Esophagus muscularis mucosa (tissue), 4 donors: ENCODE results near the gene SOD1. TPM values are rescaled to one million over a fixed set of nuclear protein-coding genes. Genes with fewer than 3 reads are reported as not detected.
A peak's percentile ranks its signal among the peaks of the same experiment; 100 is the strongest.

Experiments used
- DNase-seq: peaks from one replicate; pipeline ENCODE4 v3.0.0-alpha.2; 2017; ENCODE audit errors: extremely low spot score
- H3K27ac ChIP-seq, 4 donors: fragments of 200-600 bp; sonication (generic); replicated peaks in 1 of 4; 1 replicate in 3 of 4; 2 replicates in 1 of 4; pipeline ENCODE4 v1.5.1; 2016 to 2019; ENCODE audit warnings: mild to moderate bottlenecking in 1 of 4
- H3K27me3 ChIP-seq, 4 donors: fragments of 200-600 bp; sonication (generic); one replicate each; pipeline versions ENCODE4 v1.5.1 to v1.6.0; 2016 to 2019
- H3K36me3 ChIP-seq, 4 donors: fragments of 200-600 bp; sonication (generic); one replicate each; pipeline ENCODE4 v1.5.1; 2016 to 2019
- H3K4me1 ChIP-seq, 4 donors: fragments of 200-600 bp; sonication (generic); one replicate each; pipeline ENCODE4 v1.5.1; 2016 to 2019
- H3K4me3 ChIP-seq, 4 donors: fragments of 200-600 bp; sonication (generic); 1 replicate in 2 of 4; 2 replicates in 2 of 4; pipeline ENCODE4 v1.5.1; 2016 to 2019; ENCODE audit warnings: mild to moderate bottlenecking in 4 of 4, moderate library complexity in 1 of 4
- H3K9me3 ChIP-seq, 4 donors: fragments of 200-600 bp; sonication (generic); 1 replicate in 3 of 4; 2 replicates in 1 of 4; pipeline ENCODE4 v1.5.1; 2016 to 2019
- EP300 ChIP-seq: sonication (generic); formaldehyde crosslinking; IDR thresholded peaks from one replicate; pipeline ENCODE4 v1.6.1; 2017; ENCODE audit warnings: antibody characterized with exemption
- POLR2A ChIP-seq: fragments of 450-650 bp; IDR thresholded peaks from one replicate; pipeline ENCODE4 v1.6.1; 2017; ENCODE audit warnings: antibody characterized with exemption, moderate library complexity, mild to moderate bottlenecking, low read depth
- POLR2AphosphoS5 ChIP-seq, 2 donors: sonication (generic); formaldehyde crosslinking; IDR thresholded peaks; one replicate each; pipeline ENCODE4 v1.6.1; 2017; ENCODE audit warnings: antibody characterized with exemption in 2 of 2
- WGBS: methylation state at CpG from one replicate; pipeline ENCODE4 v1.1.5; 2018; 5-methylcytosine and 5-hydroxymethylcytosine counted together
- intact Hi-C: fragments of 100-400 bp; cut with DNase I; formaldehyde crosslinking; loops from one replicate; pipeline ENCODE4 v1.15.1; 2023
- total RNA-seq, 4 donors: library from RNA; depleted of rRNA; stranded (reverse); fragments of >200 nt; gene quantifications; one replicate each; pipeline versions ENCODE4 v1.1.0 to v1.2.1, GENCODE V29; 2016
- TF ChIP-seq, protein P1 (sequence below), 3 experiments: fragments of 200-600 bp in 2 of 3; fragments of 450-650 bp in 1 of 3; sonication (generic) in 2 of 3; IDR thresholded peaks; one replicate each; pipeline ENCODE4 v1.5.1; 2017 to 2019; ENCODE audit warnings: antibody characterized with exemption in 3 of 3, mild to moderate bottlenecking in 2 of 3, moderate library complexity in 1 of 3

SOD1 gene
- total RNA-seq, 4 donors from 2014 or later = 185 to 258 (median 222) TPM

DNA sequence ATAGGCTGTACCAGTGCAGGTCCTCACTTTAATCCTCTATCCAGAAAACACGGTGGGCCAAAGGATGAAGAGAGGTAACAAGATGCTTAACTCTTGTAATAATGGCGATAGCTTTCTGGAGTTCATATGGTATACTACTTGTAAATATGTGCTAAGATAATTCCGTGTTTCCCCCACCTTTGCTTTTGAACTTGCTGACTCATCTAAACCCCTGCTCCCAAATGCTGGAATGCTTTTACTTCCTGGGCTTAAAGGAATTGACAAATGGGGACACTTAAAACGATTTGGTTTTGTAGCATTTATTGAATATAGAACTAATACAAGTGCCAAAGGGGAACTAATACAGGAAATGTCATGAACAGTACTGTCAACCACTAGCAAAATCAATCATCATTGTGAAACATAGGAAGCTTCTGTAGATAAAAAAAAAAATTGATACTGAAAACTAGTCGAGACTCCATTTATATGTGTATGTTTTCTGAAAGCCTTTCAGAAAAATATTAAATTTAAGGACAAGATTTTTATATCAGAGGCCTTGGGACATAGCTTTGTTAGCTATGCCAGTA lies 7.0 kb downstream of the SOD1 start:
- TF ChIP-seq, protein P1, sequence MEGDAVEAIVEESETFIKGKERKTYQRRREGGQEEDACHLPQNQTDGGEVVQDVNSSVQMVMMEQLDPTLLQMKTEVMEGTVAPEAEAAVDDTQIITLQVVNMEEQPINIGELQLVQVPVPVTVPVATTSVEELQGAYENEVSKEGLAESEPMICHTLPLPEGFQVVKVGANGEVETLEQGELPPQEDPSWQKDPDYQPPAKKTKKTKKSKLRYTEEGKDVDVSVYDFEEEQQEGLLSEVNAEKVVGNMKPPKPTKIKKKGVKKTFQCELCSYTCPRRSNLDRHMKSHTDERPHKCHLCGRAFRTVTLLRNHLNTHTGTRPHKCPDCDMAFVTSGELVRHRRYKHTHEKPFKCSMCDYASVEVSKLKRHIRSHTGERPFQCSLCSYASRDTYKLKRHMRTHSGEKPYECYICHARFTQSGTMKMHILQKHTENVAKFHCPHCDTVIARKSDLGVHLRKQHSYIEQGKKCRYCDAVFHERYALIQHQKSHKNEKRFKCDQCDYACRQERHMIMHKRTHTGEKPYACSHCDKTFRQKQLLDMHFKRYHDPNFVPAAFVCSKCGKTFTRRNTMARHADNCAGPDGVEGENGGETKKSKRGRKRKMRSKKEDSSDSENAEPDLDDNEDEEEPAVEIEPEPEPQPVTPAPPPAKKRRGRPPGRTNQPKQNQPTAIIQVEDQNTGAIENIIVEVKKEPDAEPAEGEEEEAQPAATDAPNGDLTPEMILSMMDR (IDR thresholded peaks at IDR 0.05) = no peak
- no peak for TF ChIP-seq EP300
- TF ChIP-seq POLR2A = no peak
- no peak for TF ChIP-seq POLR2AphosphoS5 (IDR thresholded peaks at IDR 0.05)
- no peaks in the 10 kb centered on the region for H3K27me3 ChIP-seq
- peak overlapping the region in 1 of 4 donors; percentile 10 for H3K27ac ChIP-seq
- intact Hi-C loops = loop anchor here (10.0 kb wide), 1 partner anchor 608 kb away; the partner anchor contains the start of gene MIS18A
- DNase-seq = no peak
- no peak overlapping the region for H3K4me3 ChIP-seq
- peaks cover 29 to 49% (median 42%) of the 10 kb centered on the region in 4 donors for H3K4me1 ChIP-seq
- H3K9me3 ChIP-seq = no peaks in the 10 kb centered on the region
- peaks cover 37 to 80% (median 59%) of the 10 kb centered on the region in 4 donors for H3K36me3 ChIP-seq
- WGBS = 71% methylated on average over 5 of the region's 5 CpGs

DNA sequence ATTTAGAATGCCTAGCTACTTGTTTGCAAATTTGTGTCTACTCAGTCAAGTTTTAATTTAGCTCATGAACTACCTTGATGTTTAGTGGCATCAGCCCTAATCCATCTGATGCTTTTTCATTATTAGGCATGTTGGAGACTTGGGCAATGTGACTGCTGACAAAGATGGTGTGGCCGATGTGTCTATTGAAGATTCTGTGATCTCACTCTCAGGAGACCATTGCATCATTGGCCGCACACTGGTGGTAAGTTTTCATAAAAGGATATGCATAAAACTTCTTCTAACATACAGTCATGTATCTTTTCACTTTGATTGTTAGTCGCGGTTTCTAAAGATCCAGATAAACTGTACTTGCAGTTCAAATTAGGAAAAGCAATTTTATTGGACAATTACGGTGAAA lies 7.6 kb downstream of the SOD1 start:
- H3K4me1 ChIP-seq = peaks cover 24 to 43% (median 36%) of the 10 kb centered on the region in 4 donors
- peaks cover 37 to 84% (median 63%) of the 10 kb centered on the region in 4 donors for H3K36me3 ChIP-seq
- H3K27ac ChIP-seq = peak overlapping the region in 1 of 4 donors; percentile 8
- no peaks in the 10 kb centered on the region for H3K27me3 ChIP-seq
- H3K4me3 ChIP-seq = no peak overlapping the region
- intact Hi-C loops = loop anchor here (10.0 kb wide), 1 partner anchor 608 kb away; the partner anchor contains the start of gene MIS18A
- no peak for TF ChIP-seq EP300
- TF ChIP-seq POLR2AphosphoS5 (IDR thresholded peaks at IDR 0.05) = no peak
- TF ChIP-seq, protein P1 (IDR thresholded peaks at IDR 0.05) = no peak
- no peak for TF ChIP-seq POLR2A
- DNase-seq = no peak
- H3K9me3 ChIP-seq = no peaks in the 10 kb centered on the region
- WGBS = 89% methylated on average over 5 of the region's 5 CpGs

DNA sequence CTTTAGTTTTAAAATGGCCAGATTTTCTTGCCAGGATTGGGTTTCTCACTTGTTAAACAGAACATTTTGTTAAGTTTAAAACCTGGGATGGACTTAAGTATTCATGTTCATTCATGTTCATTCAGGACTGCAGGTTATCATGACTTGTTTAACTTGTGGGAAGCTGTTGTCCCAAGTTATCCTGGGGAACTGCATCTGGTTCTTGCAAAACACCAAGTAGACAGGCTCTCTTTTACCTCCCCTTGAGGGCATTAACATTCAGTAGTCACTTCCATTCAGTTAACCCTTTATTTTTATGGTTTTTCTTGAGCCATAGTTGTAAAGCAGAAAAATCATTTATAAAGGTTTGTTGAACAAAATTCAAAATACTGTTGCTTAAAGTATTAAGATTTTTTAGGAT lies 8.1 kb downstream of the SOD1 start:
- TF ChIP-seq POLR2A = no peak
- TF ChIP-seq EP300 = no peak
- TF ChIP-seq, protein P1 (IDR thresholded peaks at IDR 0.05) = no peak
- no peak for TF ChIP-seq POLR2AphosphoS5 (IDR thresholded peaks at IDR 0.05)
- peaks cover 21 to 38% (median 31%) of the 10 kb centered on the region in 4 donors for H3K4me1 ChIP-seq
- H3K27me3 ChIP-seq = no peaks in the 10 kb centered on the region
- H3K27ac ChIP-seq = no peak overlapping the region
- DNase-seq = no peak
- no peaks in the 10 kb centered on the region for H3K9me3 ChIP-seq
- H3K36me3 ChIP-seq = peaks cover 37 to 85% (median 65%) of the 10 kb centered on the region in 4 donors
- intact Hi-C loops = loop anchor here (10.0 kb wide), 1 partner anchor 607 kb away; the partner anchor contains the start of gene MIS18A
- no peak overlapping the region for H3K4me3 ChIP-seq

DNA sequence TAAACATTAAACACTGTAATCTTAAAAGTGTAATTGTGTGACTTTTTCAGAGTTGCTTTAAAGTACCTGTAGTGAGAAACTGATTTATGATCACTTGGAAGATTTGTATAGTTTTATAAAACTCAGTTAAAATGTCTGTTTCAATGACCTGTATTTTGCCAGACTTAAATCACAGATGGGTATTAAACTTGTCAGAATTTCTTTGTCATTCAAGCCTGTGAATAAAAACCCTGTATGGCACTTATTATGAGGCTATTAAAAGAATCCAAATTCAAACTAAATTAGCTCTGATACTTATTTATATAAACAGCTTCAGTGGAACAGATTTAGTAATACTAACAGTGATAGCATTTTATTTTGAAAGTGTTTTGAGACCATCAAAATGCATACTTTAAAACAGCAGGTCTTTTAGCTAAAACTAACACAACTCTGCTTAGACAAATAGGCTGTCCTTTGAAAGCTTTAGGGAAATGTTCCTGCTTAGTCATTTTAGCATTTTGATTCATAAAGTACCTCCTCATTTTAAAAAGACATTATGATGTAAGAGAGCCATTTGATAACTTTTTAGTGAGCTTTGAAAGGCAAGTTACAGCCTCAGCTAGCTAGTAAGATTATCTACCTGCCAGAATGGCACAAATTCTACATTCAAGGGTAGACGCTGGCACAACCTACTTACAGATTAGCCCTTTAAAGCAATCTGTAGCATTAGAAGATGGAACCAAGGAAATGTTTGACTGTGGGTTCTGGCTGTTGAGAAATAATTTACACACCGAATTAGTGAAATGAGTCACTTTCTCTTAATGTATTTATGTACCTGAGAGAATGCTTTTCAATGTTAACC lies 9.4 kb downstream of the SOD1 start:
- no peak for TF ChIP-seq POLR2AphosphoS5 (IDR thresholded peaks at IDR 0.05)
- no peak for TF ChIP-seq POLR2A
- TF ChIP-seq, protein P1 (IDR thresholded peaks at IDR 0.05) = no peak
- no peak for TF ChIP-seq EP300
- 68% methylated on average over 2 of the region's 2 CpGs for WGBS
- Histone ChIP-seq H3K36me3 (peaks cover 37 to 80% (median 62%) of the 10 kb centered on the region in 4 donors), H3K4me3 (no peak overlapping the region), H3K27me3 (no peaks in the 10 kb centered on the region), H3K9me3 (no peaks in the 10 kb centered on the region), H3K4me1 (peaks cover 10 to 26% (median 19%) of the 10 kb centered on the region in 4 donors), H3K27ac (no peak overlapping the region)
- intact Hi-C loops = loop anchor here (10.0 kb wide), 1 partner anchor 606 kb away; the partner anchor contains the start of gene MIS18A
- DNase-seq = no peak
